Activated gamma-delta T cell (primary cell): Measurements from ENCODE around the gene PMPCB.

Experiments
- DNase-seq: peaks from one replicate; lab custom pipeline; 2025; lab: John Stamatoyannopoulos, UW

The PMPCB gene

DNA sequence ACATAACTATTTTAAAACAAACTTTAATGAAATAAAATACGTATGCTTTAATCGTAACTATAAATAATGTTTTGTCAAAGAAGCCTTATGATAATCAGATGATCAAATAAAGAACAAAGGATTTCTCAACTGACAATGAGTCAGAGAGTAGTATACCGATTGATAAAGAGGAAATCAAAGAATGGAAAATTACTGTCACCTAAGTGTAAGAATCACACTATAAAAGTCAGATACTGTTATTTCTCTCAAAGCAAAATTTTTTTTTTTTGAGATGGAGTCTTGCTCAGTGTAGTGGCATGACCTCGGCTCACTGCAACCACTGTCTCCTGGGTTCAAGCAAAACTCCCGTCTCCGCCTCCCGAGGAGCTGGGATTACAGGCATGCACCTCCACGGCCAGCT lies 28.5 kb downstream of the PMPCB start:
- DNase-seq, result no peak

DNA sequence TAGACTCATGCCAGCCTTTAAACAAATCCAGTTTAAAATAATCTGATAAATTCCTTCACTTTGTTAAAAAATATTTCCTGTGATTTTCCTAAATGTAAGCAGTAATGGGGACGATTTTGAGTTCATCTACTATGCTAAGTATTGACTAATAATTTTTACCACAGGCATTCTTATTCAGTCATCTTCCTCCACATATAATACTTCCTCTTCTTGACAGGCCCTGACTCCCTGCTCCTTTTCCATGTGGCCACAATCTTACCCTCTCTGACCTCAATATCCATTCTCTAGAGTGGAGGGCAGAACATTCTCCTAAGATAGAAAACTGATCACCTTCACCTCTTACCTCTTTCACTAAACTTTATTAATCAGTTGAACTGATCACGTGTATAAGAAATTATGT lies 39.5 kb downstream of the PMPCB start:
- no peak for DNase-seq

DNA sequence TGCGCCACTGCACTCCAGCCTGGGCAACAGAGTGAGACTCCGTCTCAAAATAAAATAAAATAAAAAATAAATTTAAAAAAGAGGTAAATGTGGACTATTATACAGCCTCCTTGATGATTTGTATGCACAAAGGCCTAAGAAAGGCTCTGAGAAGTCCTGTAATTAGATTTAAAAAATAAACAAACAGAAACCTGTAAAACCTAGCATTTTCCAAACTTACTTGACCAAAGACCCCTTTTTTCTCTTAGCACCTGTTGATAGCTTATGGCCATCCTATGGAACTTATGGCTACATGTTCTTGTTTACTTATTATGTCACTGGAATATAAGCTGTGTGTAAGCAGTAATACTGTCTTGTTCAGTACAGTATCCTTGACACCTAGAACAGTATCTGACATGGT lies 41.6 kb downstream of the PMPCB start:
- no peak for DNase-seq

DNA sequence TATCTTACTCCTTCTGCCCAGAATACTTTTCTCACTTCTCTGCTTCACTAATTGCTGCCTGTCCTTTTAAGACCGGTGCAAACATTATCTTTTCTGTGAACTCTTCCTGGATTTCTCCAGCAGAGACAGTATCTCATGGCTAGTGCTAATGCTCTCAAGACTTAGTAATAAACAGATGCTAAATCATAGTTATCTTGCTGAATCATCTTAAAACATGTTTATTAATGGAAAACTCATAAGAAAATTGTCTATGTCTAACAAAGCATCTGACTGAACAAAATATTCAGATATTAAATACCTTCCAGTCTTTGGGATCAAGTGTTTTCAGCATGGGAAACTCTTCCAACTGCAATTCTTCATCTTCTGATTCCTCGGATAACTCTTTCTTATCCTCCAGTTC lies 44.2 kb downstream of the PMPCB start:
- no peak for DNase-seq

DNA sequence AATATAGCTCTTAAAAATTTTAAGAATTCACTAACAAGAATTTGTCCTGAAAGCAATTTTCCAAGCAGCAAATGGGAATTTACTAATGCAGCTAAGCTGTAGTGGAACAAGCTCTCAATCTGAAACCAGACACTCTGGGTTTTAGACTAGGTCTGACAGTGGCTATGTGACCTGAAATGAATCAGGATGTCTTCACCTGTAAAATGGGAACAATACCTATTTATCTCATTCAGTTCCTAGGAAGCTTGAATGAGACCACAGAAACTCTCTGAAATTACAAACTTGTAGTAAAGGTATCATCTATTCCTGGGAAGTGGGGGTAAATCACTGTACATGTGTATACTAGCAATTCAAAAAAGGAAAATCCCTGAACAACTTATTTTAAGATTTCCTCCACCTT lies 46.1 kb downstream of the PMPCB start:
- DNase-seq, result no peak

DNA sequence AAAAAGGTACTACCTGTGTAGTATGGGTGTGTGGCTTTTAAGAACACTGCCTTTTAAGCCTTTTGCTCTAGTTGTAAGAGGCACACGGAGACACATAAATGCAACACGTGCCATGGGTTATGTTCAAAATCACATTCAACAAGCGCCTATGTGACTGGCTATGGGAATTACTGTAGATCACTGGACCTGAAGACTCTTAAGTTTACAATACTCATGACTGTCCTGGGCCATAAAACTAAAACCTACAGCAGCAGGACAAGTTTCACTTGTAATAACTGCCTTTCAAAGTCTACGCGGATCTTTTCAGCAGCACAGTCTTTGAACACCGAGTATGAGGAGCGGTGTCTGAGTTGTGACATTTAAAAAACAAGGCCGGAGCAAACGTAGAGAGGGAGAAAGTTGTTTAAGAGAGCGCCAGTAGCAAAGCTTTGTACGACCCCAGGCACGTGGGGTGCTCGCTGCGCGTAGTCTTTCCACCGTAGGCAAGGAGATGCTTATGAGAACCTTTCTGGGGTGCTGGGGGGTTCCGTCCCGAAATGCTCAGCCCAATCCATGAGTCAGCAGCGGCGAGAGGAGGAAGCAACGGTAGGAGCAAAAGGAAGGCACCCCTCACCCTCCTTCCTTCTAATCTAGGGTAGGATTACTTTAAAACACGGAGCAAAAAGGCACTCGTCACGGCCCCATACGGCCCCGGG lies 46.7 kb downstream of the PMPCB start:
- DNase-seq, result no peak

DNA sequence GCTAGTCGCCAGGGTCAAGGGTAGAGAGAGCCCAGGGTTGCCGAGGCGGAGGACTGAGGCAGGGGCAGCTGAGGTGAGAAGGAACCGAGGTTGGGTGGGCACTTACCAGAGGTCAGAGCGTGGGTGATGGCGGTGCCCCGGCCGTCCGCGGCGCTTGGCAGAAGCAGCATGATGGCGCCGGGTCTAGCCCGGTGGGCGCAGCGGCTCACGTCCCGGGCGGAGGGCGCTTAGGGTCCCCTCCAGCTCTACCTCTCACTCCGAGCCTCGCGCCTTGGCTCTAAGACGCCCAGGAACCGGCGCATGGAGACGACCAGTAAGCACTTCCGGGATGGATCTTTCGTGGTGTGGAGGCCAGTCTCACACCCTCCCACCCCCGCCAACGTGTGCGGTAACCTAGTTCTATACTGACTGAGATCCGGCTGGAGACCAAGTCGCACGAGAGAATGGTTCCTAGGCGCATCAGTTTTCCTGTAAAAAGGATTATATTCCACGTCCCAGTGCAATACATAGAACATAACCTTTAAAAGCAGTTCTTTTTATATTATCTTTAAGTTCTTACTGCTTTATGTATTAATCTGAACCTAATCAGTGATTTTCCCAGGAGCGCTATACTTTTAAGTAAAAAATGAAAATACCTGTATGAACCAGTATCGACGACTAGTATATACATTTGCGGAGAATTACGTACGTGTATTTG lies 47.4 kb downstream of the PMPCB start, which contains the start of gene DNAJC2:
TSS of gene DNAJC2 (minus strand) at position 315 of the 697 bp plus-strand sequence. CDS start at position 170, 145 bp downstream.
- DNase-seq, result peak; percentile 41

DNA sequence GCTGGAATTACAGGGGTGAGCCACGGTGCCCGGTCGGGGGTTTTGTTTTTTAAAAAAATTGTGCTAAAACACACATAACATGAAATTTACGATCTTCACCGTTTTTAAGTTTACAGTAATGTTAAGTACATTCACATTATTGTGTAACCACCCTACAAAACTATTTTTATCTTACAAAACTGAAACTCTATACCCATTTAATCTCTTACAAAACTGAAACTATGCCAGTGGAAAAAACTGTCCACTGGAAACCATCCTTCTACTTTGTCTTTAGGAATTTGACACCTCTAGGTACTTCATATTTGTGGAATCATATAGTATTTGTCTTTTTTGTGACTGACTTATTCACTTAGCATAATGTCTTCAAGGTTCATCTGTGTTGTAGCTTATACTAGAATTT lies 49.2 kb downstream of the PMPCB start:
- no peak for DNase-seq

DNA sequence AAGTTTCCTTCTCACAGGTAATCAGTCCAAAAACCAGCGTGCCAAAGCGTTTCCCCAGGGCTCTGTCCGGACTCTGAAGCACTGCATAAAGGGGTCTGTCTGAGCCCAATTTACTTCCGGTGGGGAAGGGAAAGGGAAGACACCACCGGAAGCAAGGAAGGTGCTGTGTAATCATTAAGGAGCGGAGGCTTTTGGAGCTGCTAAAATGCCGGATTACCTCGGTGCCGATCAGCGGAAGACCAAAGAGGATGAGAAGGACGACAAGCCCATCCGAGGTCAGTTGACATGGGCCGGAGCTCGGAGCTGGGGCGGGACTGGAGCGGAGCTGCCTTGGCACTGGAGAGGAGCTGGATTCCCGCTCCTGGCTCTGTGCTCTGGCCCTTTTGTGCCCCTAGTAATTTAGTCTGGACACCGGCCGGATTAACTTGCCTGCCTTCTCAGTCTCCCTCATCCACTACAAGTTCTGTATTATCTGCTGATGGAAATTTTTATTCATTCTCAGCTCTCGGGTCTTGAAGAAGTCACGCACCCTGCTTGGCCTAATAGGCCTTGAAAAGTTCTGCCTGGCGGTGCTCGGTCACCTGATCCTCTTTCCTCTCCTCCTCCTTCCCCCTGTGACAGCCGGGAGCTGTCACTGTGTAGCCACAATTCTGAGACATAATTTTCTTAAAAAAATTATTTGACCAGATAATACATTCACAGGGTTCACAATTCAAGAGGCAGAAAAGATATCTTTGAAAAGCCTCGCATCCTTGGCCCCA lies 50.5 kb downstream of the PMPCB start, which contains the start of gene PSMC2:
TSS of gene PSMC2 (plus strand) at position 137 of the 761 bp plus-strand sequence. CDS start at position 206, 69 bp downstream.
- DNase-seq, result peak; percentile 10

DNA sequence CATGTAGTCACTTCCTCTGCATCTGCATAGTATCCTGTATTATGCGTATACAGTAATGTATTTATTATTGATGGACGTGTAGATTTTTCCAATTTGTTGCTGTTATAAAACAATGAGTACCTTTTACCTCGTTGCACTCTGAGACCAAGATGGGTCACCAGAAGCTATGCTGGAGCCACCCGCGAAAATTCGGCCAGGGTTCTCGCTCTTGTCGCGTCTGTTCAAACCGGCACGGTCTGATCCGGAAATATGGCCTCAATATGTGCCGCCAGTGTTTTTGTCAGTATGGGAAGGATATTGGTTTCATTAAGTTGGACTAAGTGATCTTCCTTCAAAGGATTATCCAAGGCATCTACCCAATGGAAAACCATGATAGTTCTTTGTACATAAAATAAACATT lies 51.2 kb downstream of the PMPCB start:
- no peak for DNase-seq

DNA sequence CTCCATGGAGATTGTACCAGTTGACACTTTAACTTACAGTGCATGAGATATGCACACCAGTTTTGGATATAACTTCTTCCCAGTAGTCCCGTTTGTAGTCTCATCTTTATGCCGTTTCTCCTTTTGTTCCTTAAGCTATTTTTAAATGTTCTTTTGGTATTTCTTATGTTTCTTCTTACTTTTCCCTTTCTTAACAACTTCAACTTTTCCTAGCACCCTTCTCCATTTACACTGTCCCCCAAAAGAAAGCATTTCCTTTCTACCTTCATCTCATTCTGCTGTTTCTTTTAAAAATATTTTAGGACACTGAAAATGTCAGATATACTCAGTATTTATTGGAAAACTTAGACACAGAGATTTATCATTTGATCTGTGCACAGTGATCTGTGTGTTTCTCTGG lies 51.7 kb downstream of the PMPCB start:
- no peak for DNase-seq

DNA sequence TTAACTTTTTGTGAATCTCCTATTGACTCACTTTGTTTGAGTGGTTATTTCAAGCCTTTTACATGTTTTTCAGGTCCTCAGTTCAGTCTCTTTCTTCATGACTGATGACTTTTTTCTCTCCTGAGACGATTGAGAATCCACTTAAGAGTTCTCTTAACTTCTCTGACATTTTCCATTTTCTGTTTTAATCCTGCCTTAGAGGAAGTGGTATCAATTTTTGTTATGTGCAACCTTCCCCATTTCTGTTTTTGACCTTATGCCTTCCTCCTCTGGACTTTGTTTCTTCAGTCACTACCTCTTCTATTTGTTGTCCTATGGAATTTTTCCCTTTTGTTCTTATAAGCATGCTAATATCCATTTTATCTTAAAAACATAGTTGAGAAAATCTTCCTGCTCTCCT lies 52.6 kb downstream of the PMPCB start:
- DNase-seq, result no peak
